Endodermal cell (in vitro differentiated cells): Measurements from ENCODE around the gene LRRC36. TPM values are rescaled to one million over a fixed set of nuclear protein-coding genes. Genes with fewer than 3 reads are reported as not detected.

Source experiments
- DNase-seq: peaks from one replicate; pipeline ENCODE4 v3.0.0-alpha.2; 2017
- H3K27ac ChIP-seq: 2 replicates; pipeline ENCODE4 v1.5.1; 2013; ENCODE audit warnings: mild to moderate bottlenecking, low read depth, low read length, moderate library complexity
- H3K27me3 ChIP-seq: 2 replicates; pipeline ENCODE4 v1.6.1; 2013; ENCODE audit warnings: mild to moderate bottlenecking, low read length, moderate library complexity; ENCODE audit not compliant: insufficient read depth, control insufficient read depth, poor library complexity, severe bottlenecking
- H3K36me3 ChIP-seq: 2 replicates; pipeline ENCODE4 v1.7.0; 2013; ENCODE audit warnings: mild to moderate bottlenecking, low read length, moderate library complexity; ENCODE audit not compliant: control insufficient read depth, insufficient read depth
- H3K4me1 ChIP-seq: one replicate; pipeline ENCODE4 v1.7.0; 2013; ENCODE audit warnings: low read length; ENCODE audit not compliant: control insufficient read depth, insufficient read depth
- H3K4me3 ChIP-seq: 2 replicates; pipeline ENCODE4 v1.5.1; 2013; ENCODE audit warnings: mild to moderate bottlenecking, low read length, moderate library complexity
- H3K9ac ChIP-seq: 2 replicates; pipeline ENCODE4 v1.6.1; 2013; ENCODE audit warnings: mild to moderate bottlenecking, low read length, moderate library complexity; ENCODE audit not compliant: poor library complexity, severe bottlenecking; ENCODE audit errors: extremely low read depth
- H3K9me3 ChIP-seq: 2 replicates; pipeline ENCODE4 v1.6.1; 2013; ENCODE audit warnings: mild to moderate bottlenecking, low read length, moderate library complexity; ENCODE audit not compliant: control insufficient read depth
- H3K27ac Mint-ChIP-seq: 2 replicates; pipeline ENCODE4 v1.8.0; 2020; ENCODE audit warnings: mixed read lengths
- H3K27me3 Mint-ChIP-seq: 2 replicates; pipeline ENCODE4 v1.8.0; 2021; ENCODE audit warnings: mild to moderate bottlenecking, mixed read lengths; ENCODE audit not compliant: insufficient read depth
- H3K36me3 Mint-ChIP-seq: 2 replicates; pipeline ENCODE4 v1.8.0; 2020; ENCODE audit warnings: low read depth, mixed read lengths
- H3K4me1 Mint-ChIP-seq: 2 replicates; pipeline ENCODE4 v1.8.0; 2020; ENCODE audit warnings: mixed read lengths
- H3K4me3 Mint-ChIP-seq: 2 replicates; pipeline ENCODE4 v1.8.0; 2020; ENCODE audit warnings: mild to moderate bottlenecking, moderate library complexity, mixed read lengths
- H3K9me3 Mint-ChIP-seq: 2 replicates; pipeline ENCODE4 v1.8.0; 2020; ENCODE audit warnings: mild to moderate bottlenecking, mixed read lengths
- CTCF ChIP-seq: fragments of 200-600 bp; sonication (generic); conservative IDR thresholded peaks from 2 replicates; pipeline ENCODE4 v1.5.0; 2021; ENCODE audit warnings: antibody characterized with exemption, mild to moderate bottlenecking
- WGBS, 2 experiments: methylation state at CpG; one replicate each; pipeline versions ENCODE4 v1.1.5 to v1.1.7; 2013; ENCODE audit warnings: missing lambda C conversion rate in 2 of 2, mixed read lengths in 1 of 2; ENCODE audit not compliant: insufficient coverage in 1 of 2, insufficient read length in 1 of 2; 5-methylcytosine and 5-hydroxymethylcytosine counted together
- total RNA-seq, 2 donors: library from RNA; stranded (reverse); fragmentation: NEBNext Ultra II Directional in 1 of 2; extraction: Animal tissue kit (Norgen Biotek cat#: 25700) in 1 of 2; gene quantifications; 2 replicates in 1 of 2; 3 replicates in 1 of 2; pipeline ENCODE4 v1.2.1, GENCODE V29; 2021

Gene LRRC36
- total RNA-seq, 2 donors from 2014 or later = 0.73 TPM; not detected in 1

- H3K4me1 Mint-ChIP-seq = peaks cover 3% of the 10 kb centered on the region
- peaks cover 13% of the 10 kb centered on the region for H3K27me3 Mint-ChIP-seq
- H3K27ac ChIP-seq = no peak overlapping the region
- H3K4me1 ChIP-seq = peaks cover 2% of the 10 kb centered on the region
- H3K27ac Mint-ChIP-seq = no peak overlapping the region
- no peaks in the 10 kb centered on the region for H3K36me3 ChIP-seq
- no peaks in the 10 kb centered on the region for H3K9me3 Mint-ChIP-seq
- no peak overlapping the region for H3K9ac ChIP-seq
- no peak overlapping the region for H3K4me3 Mint-ChIP-seq
- no peaks in the 10 kb centered on the region for H3K27me3 ChIP-seq
- no peak for DNase-seq
- no peak overlapping the region for H3K4me3 ChIP-seq
- no peaks in the 10 kb centered on the region for H3K36me3 Mint-ChIP-seq
- H3K9me3 ChIP-seq = no peaks in the 10 kb centered on the region
- no peak for TF ChIP-seq CTCF
Observed at GRCh38 chr16:67312719-67313118, 13.9 kb upstream of the LRRC36 start.

DNA sequence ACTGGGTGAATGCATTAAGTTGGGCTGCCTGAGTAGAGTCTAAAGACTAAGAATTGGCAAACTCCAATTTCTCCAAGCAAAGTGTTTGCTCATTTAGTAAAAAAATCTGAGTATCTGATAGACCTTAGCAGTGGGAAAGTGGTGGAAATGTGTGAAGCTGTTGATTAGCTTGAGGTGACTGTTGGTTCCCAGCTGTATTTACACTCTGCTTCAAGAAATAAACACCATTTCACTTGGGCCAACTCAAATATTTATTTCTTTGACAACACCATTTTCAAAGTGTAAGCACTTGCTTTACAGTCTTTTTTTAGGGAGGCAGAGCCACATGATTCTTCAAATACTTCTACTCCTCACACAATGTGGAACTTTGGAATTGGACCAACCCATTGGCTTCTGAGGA lies 8.8 kb upstream of the LRRC36 start:
- Mint-ChIP-seq H3K4me3 (no peak overlapping the region), H3K27ac (no peak overlapping the region), H3K4me1 (peaks cover 11% of the 10 kb centered on the region), H3K36me3 (no peaks in the 10 kb centered on the region), H3K27me3 (peaks cover 16% of the 10 kb centered on the region), H3K9me3 (no peaks in the 10 kb centered on the region)
- Histone ChIP-seq H3K36me3 (no peaks in the 10 kb centered on the region), H3K4me3 (no peak overlapping the region), H3K27ac (no peak overlapping the region), H3K27me3 (no peaks in the 10 kb centered on the region), H3K9me3 (no peaks in the 10 kb centered on the region), H3K4me1 (peaks cover 5% of the 10 kb centered on the region), H3K9ac (no peak overlapping the region)
- no peak for TF ChIP-seq CTCF
- no peak for DNase-seq

GRCh38 chr16:67326115-67326471 lies 522 bp upstream of the LRRC36 start:
- 28 to 72% methylated on average over 2 to 11 of the region's 11 CpGs for WGBS, 2 experiments
- H3K27me3 Mint-ChIP-seq = peaks cover 39% of the 10 kb centered on the region
- Histone ChIP-seq H3K27me3 (no peaks in the 10 kb centered on the region), H3K4me3 (peak overlapping the region; percentile 87), H3K9ac (no peak overlapping the region), H3K27ac (no peak overlapping the region), H3K4me1 (no peaks in the 10 kb centered on the region), H3K36me3 (no peaks in the 10 kb centered on the region), H3K9me3 (no peaks in the 10 kb centered on the region)
- H3K27ac Mint-ChIP-seq = peak overlapping the region; percentile 36
- H3K4me1 Mint-ChIP-seq = peaks cover 8% of the 10 kb centered on the region
- TF ChIP-seq CTCF = no peak
- H3K4me3 Mint-ChIP-seq = peak overlapping the region; percentile 60
- no peaks in the 10 kb centered on the region for H3K9me3 Mint-ChIP-seq
- no peaks in the 10 kb centered on the region for H3K36me3 Mint-ChIP-seq
- no peak for DNase-seq
